HG03469 (cell line): Measurements from ENCODE around the gene MED13.
"Not testable (repeated sequence)": the region's sequence is repeated elsewhere in the genome, so short reads cannot be mapped to it uniquely, and the experiment has no call there.

Experiments
- ATAC-seq: cut with Tn5 transposase; IDR thresholded peaks from one replicate; pipeline ENCODE4 v1.9.1; 2021; ENCODE audit warnings: mild to moderate bottlenecking, moderate library complexity, moderate number of reproducible peaks; ENCODE audit not compliant: unreplicated experiment

MED13 gene

DNA sequence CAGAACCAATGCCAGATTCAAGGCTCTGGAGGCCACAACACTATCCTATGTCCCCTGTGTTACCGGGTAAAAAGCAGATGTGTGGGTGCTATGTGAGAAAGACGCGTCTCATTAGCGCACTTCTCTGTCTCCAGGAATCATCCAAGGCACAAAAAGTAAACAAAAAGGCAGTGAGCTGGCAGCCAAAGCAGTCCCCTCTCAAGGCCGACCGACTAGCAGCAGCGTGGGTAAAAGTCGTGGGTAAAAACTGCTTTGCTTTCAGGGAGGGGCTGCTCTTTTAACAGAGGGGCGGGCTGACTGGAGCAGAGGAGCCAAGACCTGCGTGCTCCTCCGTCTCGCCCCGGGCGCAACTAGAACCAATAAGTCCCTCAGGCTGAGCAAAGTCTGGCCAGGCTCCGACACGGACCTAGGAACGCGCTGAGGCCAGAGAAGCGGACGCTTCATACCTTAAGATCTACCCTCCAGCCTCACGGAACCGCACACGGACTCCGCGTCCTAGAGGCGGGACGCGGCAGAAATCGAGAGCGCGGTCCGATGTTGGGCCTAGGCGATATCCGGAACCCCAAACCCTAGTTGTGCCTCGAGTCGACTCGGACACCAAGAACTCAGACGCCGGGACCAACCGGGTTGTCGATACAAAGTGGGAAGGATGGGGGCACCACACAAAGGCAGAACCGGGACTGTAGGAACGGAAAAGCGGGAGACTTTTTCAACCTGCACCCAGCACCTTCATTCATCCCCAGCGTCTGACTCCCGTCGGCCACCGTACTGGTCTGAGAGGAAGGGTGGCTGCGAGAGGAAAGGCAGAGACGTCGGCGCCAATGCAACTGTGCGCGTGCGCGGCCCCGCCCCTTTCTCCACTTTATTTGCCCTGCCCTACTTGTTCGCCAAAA lies 137.6 kb downstream of the MED13 start, which contains the start of gene INTS2:
TSS of gene INTS2 (minus strand) at position 775 of the 893 bp plus-strand sequence. CDS start 1,338 bp downstream, outside the sequence.
- ATAC-seq, result peak; percentile 41

DNA sequence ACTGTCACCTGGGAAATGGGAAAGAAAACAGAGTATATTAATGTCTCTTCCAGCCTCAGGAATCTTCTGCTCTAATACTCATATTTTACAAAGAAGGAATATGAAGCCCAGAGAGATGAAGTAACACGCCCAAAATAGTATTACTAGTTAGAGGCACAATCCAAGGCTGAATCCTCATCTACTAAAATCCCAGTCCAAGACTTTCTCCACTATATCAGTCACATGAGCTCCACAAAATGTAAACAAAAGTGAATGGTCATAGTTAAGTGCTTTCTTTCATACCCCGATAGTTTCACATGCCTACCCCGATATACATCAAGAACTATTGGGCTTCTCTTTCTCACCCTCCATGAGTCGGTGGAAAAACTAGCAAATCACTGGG lies 138.3 kb downstream of the MED13 start:
- peak; percentile 15 for ATAC-seq

GRCh38 chr17:61915162-61915561 lies 149.9 kb downstream of the MED13 start:
- ATAC-seq, result not testable (repeated sequence)

DNA sequence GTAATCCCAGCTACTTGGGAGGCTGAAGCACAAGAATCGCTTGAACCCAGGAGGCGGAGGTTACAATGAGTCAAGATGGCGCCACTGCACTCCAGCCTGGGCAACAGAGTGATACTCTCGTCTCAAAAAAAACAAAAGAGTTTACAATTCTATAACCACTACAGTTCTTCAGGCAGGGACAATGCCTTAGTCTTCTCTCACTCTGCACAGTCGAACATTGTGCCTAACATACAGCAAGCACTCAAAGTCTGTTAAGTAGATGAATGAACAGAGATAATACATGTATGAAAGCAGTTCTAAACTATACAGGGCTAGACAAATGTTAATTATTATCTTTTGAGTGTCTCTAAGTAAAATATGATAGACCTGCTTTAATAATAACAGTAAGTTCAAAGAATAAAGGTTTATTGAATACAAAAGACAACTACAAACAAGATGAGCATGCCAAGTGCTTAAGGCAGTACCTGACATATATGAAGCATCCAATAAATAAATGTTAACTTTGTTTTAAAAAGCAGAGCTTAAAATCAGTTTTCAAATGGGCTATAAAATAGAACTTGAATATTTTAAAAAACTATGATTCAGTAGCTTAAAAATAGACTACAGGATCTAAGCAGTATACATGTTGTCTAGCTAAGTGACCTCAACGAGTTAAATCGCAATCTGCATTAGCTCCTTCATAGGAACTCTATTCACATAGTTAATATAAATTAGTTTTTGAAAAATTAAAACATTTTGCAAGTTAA lies 156.6 kb downstream of the MED13 start:
- no peak for ATAC-seq

GRCh38 chr17:61907361-61907760 lies 157.7 kb downstream of the MED13 start:
- no peak for ATAC-seq

GRCh38 chr17:61904094-61904710 lies 160.9 kb downstream of the MED13 start:
- ATAC-seq, result no peak

GRCh38 chr17:61903251-61903650 lies 161.8 kb downstream of the MED13 start:
- ATAC-seq, result no peak

DNA sequence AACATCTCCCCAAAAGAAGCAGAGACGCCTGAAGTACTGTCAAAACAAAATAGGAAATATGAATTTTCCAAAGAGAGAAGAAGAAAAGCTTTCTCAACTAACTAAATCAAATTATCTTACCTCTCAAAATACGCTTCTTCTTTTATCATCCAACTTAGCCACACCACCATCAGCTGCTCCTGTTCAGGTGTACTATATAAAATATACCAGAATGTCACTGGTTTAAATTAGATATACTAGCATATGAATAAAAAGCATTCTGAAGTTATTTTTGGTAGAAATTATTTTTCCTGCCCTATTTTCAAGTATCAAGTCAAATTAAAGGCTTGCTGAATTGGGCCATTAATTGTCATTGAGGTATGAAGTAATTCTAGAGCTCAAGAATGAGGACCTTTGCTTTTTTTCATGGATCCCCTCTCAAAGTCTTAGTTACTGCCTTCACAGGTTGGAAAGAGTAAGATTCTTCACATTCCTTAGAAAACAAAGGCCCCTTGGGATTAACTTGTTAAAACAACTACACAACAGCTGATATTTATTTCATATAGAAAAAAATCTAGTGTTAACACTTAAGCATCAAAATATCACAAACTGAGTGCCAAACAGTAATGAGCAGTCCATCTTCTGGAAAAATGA lies 167.4 kb downstream of the MED13 start:
- no peak for ATAC-seq

DNA sequence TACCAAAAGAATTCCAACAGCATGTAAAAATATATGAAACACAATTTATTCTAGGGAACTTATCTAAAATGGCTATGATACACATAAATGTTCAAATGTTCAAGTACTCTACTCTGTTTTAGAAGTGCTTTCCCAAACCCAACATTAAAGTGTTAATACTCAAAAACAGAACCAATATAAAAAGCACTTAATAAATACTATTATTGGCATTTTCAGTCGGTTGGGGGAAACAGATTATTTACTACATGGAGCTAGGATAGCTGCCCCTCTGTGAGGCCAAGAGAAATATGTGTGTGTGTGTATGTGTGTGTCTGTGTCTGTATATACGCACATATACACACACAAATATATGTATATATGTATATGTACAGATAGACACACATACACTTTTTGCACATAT lies 169.7 kb downstream of the MED13 start:
- no peak for ATAC-seq

GRCh38 chr17:61894310-61894709 lies 170.8 kb downstream of the MED13 start:
- ATAC-seq, result not testable (repeated sequence)
